Parathyroid adenoma (tissue), 2 donors: Measurements from ENCODE around the gene SYT7.

Experiments
- H2AFZ ChIP-seq: fragments of 300-600 bp; sonication (generic); one replicate; pipeline ENCODE4 v1.7.0; 2017; ENCODE audit warnings: antibody characterized with exemption, mild to moderate bottlenecking
- H3K27ac ChIP-seq: fragments of 300-600 bp; sonication (generic); one replicate; pipeline ENCODE4 v1.7.0; 2017
- H3K27me3 ChIP-seq: fragments of 300-600 bp; sonication (generic); one replicate; pipeline ENCODE4 v1.7.0; 2017; ENCODE audit warnings: low read length; ENCODE audit not compliant: control insufficient read depth, insufficient read depth
- H3K36me3 ChIP-seq: fragments of 300-600 bp; sonication (generic); one replicate; pipeline ENCODE4 v1.7.0; 2017; ENCODE audit warnings: low read length; ENCODE audit not compliant: control insufficient read depth, insufficient read depth
- H3K4me1 ChIP-seq: fragments of 300-600 bp; sonication (generic); one replicate; pipeline ENCODE4 v1.7.0; 2017; ENCODE audit warnings: control low read depth
- H3K4me2 ChIP-seq: fragments of 300-600 bp; sonication (generic); one replicate; pipeline ENCODE4 v1.7.0; 2017; ENCODE audit warnings: low read length
- H3K4me3 ChIP-seq: fragments of 300-600 bp; sonication (generic); one replicate; pipeline ENCODE4 v1.7.0; 2017; ENCODE audit warnings: low read depth, low read length
- H3K79me2 ChIP-seq: fragments of 300-600 bp; sonication (generic); one replicate; pipeline ENCODE4 v1.7.0; 2017; ENCODE audit warnings: control low read depth
- H3K9ac ChIP-seq: fragments of 300-600 bp; sonication (generic); one replicate; pipeline ENCODE4 v1.7.0; 2017; ENCODE audit warnings: mild to moderate bottlenecking
- H3K9me3 ChIP-seq: fragments of 300-600 bp; sonication (generic); one replicate; pipeline ENCODE4 v1.7.0; 2017; ENCODE audit warnings: low read length; ENCODE audit not compliant: control insufficient read depth
- CTCF ChIP-seq: fragments of 300-600 bp; sonication (generic); IDR thresholded peaks from one replicate; pipeline ENCODE4 v1.7.0; 2017; ENCODE audit warnings: antibody characterized with exemption, mild to moderate bottlenecking
- donor health status: primary hyperparathyroidism.

The SYT7 gene

GRCh38 chr11:61602775-61603569, 22.1 kb upstream of the SYT7 start:
- TF ChIP-seq CTCF, result no peak
- Histone ChIP-seq H3K79me2 (no peaks in the 10 kb centered on the region), H2AFZ (no peak overlapping the region), H3K4me3 (no peak overlapping the region), H3K4me2 (no peak overlapping the region), H3K9me3 (no peaks in the 10 kb centered on the region), H3K9ac (no peak overlapping the region), H3K27ac (no peak overlapping the region), H3K4me1 (no peaks in the 10 kb centered on the region), H3K27me3 (no peaks in the 10 kb centered on the region), H3K36me3 (no peaks in the 10 kb centered on the region)

- no peak overlapping the region for H3K9ac ChIP-seq
- H3K27me3 ChIP-seq, result no peaks in the 10 kb centered on the region
- no peak for TF ChIP-seq CTCF
- no peaks in the 10 kb centered on the region for H3K9me3 ChIP-seq
- no peak overlapping the region for H3K4me3 ChIP-seq
- H3K79me2 ChIP-seq, result no peaks in the 10 kb centered on the region
- no peaks in the 10 kb centered on the region for H3K4me1 ChIP-seq
- H2AFZ ChIP-seq, result no peak overlapping the region
- no peak overlapping the region for H3K4me2 ChIP-seq
- H3K36me3 ChIP-seq, result no peaks in the 10 kb centered on the region
- H3K27ac ChIP-seq, result no peak overlapping the region
Measured at GRCh38 chr11:61601512-61601911, 20.6 kb upstream of the SYT7 start.

- Histone ChIP-seq H3K36me3 (no peaks in the 10 kb centered on the region), H3K79me2 (no peaks in the 10 kb centered on the region), H3K4me2 (no peak overlapping the region), H3K27ac (no peak overlapping the region), H3K9ac (no peak overlapping the region), H3K27me3 (no peaks in the 10 kb centered on the region), H3K4me1 (no peaks in the 10 kb centered on the region), H3K4me3 (no peak overlapping the region), H2AFZ (no peak overlapping the region), H3K9me3 (no peaks in the 10 kb centered on the region)
- no peak for TF ChIP-seq CTCF
Measured at GRCh38 chr11:61599968-61600710, 19.3 kb upstream of the SYT7 start.

GRCh38 chr11:61598886-61599868, 18.3 kb upstream of the SYT7 start:
- no peaks in the 10 kb centered on the region for H3K4me1 ChIP-seq
- H2AFZ ChIP-seq, result no peak overlapping the region
- H3K36me3 ChIP-seq, result no peaks in the 10 kb centered on the region
- H3K4me2 ChIP-seq, result no peak overlapping the region
- no peaks in the 10 kb centered on the region for H3K79me2 ChIP-seq
- H3K27ac ChIP-seq, result no peak overlapping the region
- no peaks in the 10 kb centered on the region for H3K9me3 ChIP-seq
- no peak for TF ChIP-seq CTCF
- H3K27me3 ChIP-seq, result no peaks in the 10 kb centered on the region
- no peak overlapping the region for H3K4me3 ChIP-seq
- H3K9ac ChIP-seq, result no peak overlapping the region
